Measurements from ENCODE around the gene FBLN2. TPM values are rescaled to one million over a fixed set of nuclear protein-coding genes. Genes with fewer than 3 reads are reported as not detected.

Gene FBLN2
- total and polyA plus RNA-seq, 7 experiments from 2014 or later = 0.11 to 1.5 TPM; not detected in 5

DNA sequence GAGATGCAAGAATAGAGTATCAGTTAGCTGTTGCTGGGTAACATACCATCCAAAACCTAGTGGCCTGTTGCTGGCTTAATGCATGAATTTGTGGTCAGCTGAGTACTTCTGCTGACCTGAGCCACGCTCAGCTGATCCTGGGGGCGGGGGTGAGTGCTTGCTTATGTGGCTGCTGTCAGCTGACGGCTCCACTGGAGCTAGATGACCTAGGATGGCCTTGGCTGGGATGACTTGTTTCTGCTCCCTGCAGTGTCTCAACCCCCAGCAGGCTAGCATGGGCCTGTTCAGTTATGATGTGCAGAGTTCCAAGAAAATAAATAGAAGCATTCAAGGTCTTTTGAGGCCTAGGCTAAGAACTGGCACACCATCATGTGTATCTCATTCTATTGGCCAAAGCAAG lies 63.9 kb downstream of the FBLN2 start:
- CTCF ChIA-PET = no interaction called here
- H3K4me1 Mint-ChIP-seq = peaks cover 0 to 7% (median 0%) of the 10 kb centered on the region in 7 donors
- POLR2A ChIA-PET = no interaction called here

DNA sequence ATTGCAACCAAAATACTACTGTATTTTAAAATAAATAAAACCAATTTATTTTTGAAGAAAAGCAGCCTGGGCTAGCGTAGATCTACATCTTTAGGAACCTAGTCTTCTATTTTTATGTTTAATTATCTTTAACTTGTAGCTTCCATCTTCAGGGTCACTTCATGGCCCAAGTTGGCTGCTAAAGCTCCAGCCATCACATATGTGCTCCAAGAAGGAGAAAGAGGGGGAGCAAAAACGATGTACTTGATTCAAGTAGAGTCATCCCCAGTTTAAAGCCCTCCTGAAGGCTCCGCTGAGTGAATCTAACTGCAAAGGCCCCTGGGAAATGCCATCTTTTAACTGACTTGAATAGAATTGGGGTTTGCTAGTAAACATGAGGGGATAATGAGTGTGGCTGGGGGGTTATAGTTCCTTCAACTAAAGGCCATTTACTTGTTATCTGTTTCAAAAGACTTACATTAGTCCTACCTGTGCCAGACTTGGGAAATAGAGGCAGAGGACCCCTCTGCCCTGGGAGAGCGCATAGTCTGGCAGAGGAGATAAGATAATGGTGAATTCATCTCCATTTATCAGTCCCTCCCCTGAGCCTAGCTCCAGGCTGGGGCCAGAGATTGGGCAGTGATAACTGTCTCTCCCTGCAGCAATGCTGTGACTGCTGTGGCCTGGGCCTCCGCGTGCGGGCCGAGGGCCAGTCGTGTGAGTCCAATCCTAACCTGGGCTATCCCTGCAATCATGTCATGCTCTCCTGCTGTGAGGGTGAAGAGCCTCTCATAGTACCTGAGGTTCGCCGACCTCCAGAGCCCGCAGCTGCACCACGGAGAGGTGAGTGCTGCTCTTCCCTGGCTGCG lies 64.6 kb downstream of the FBLN2 start:
- H3K9me3 Mint-ChIP-seq = peaks cover 0 to 9% (median 5%) of the 10 kb centered on the region in 11 donors
- H3K27ac Mint-ChIP-seq = no peak overlapping the region
- H3K4me3 ChIP-seq (ENCODE audit: low read length) = no peak overlapping the region
- H3K27me3 ChIP-seq (ENCODE audit: control insufficient read depth in 2 of 2, insufficient read depth in 2 of 2, low read length in 2 of 2) = no peaks in the 10 kb centered on the region
- peaks cover 0 to 5% (median 0%) of the 10 kb centered on the region in 5 donors for H3K36me3 Mint-ChIP-seq
- intact Hi-C loops (cut with micrococcal nuclease) = no loop called here
- H3K4me1 Mint-ChIP-seq = peaks cover 0 to 7% (median 0%) of the 10 kb centered on the region in 7 donors
- H3K27me3 Mint-ChIP-seq = peaks cover 0 to 11% (median 0%) of the 10 kb centered on the region in 5 donors
- ATAC-seq (no peak), DNase-seq (no peak)
- POLR2A ChIA-PET = no interaction called here
- H3K27ac ChIP-seq (ENCODE audit: low read depth, low read length) = no peak overlapping the region
- H3K9me3 ChIP-seq (ENCODE audit: control insufficient read depth in 2 of 3, low read length in 3 of 3) = no peaks in the 10 kb centered on the region
- no peak overlapping the region for H3K4me3 Mint-ChIP-seq
- no peaks in the 10 kb centered on the region for H3K36me3 ChIP-seq (ENCODE audit: control insufficient read depth in 2 of 3, insufficient read depth in 3 of 3, low read length in 3 of 3)
- CTCF ChIA-PET = no interaction called here
- H3K4me1 ChIP-seq (ENCODE audit: control insufficient read depth in 2 of 2, insufficient read depth in 2 of 2, low read length in 2 of 2) = no peaks in the 10 kb centered on the region

More for the DNA sequence above, 63.9 kb downstream of the FBLN2 start:
- H3K36me3 Mint-ChIP-seq = peaks cover 0 to 5% (median 0%) of the 10 kb centered on the region in 5 donors
- no peak overlapping the region for H3K27ac Mint-ChIP-seq
- Histone ChIP-seq H3K27me3 (ENCODE audit: control insufficient read depth in 2 of 2, insufficient read depth in 2 of 2, low read length in 2 of 2) (no peaks in the 10 kb centered on the region), H3K27ac (ENCODE audit: low read depth, low read length) (no peak overlapping the region), H3K4me1 (ENCODE audit: control insufficient read depth in 2 of 2, insufficient read depth in 2 of 2, low read length in 2 of 2) (no peaks in the 10 kb centered on the region), H3K4me3 (ENCODE audit: low read length) (no peak overlapping the region), H3K9me3 (ENCODE audit: control insufficient read depth in 2 of 3, low read length in 3 of 3) (no peaks in the 10 kb centered on the region), H3K36me3 (ENCODE audit: control insufficient read depth in 2 of 3, insufficient read depth in 3 of 3, low read length in 3 of 3) (no peaks in the 10 kb centered on the region)
- H3K4me3 Mint-ChIP-seq = no peak overlapping the region
- ATAC-seq (no peak), DNase-seq (no peak)
- intact Hi-C loops (cut with micrococcal nuclease) = no loop called here
- peaks cover 0 to 9% (median 5%) of the 10 kb centered on the region in 11 donors for H3K9me3 Mint-ChIP-seq
- peaks cover 0 to 13% (median 0%) of the 10 kb centered on the region in 5 donors for H3K27me3 Mint-ChIP-seq

DNA sequence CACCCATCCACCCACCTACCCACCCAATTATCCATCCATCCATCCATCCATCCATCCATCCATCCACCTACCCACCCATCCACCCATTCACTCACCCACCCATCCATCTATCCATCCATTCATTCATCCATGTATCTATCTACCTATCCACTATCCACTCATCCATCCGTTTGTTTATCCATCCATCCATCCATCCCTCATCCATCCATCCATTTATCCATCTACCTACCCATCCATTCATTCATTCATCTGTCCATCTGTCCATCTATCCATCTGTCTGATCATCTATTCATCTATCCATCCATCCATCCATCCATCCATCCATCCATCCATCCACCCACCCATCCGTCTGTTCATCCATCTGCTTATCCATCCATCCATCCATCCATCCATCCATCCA lies 65.7 kb downstream of the FBLN2 start:
- Histone ChIP-seq H3K27me3 (ENCODE audit: control insufficient read depth in 2 of 2, insufficient read depth in 2 of 2, low read length in 2 of 2) (no peaks in the 10 kb centered on the region), H3K4me1 (ENCODE audit: control insufficient read depth in 2 of 2, insufficient read depth in 2 of 2, low read length in 2 of 2) (no peaks in the 10 kb centered on the region), H3K27ac (ENCODE audit: low read depth, low read length) (no peak overlapping the region), H3K9me3 (ENCODE audit: control insufficient read depth in 2 of 3, low read length in 3 of 3) (no peaks in the 10 kb centered on the region), H3K36me3 (ENCODE audit: control insufficient read depth in 2 of 3, insufficient read depth in 3 of 3, low read length in 3 of 3) (no peaks in the 10 kb centered on the region), H3K4me3 (ENCODE audit: low read length) (no peak overlapping the region)
- CTCF ChIA-PET = no interaction called here
- ATAC-seq (no peak), DNase-seq (no peak)
- H3K36me3 Mint-ChIP-seq = peaks cover 0 to 5% (median 0%) of the 10 kb centered on the region in 5 donors
- intact Hi-C loops (cut with micrococcal nuclease) = no loop called here
- H3K4me3 Mint-ChIP-seq = no peak overlapping the region
- H3K27me3 Mint-ChIP-seq = peaks cover 0 to 10% (median 0%) of the 10 kb centered on the region in 5 donors
- peaks cover 0 to 7% (median 0%) of the 10 kb centered on the region in 7 donors for H3K4me1 Mint-ChIP-seq
- peak overlapping the region in 2 of 9 donors; percentile 13 to 63 for H3K27ac Mint-ChIP-seq
- POLR2A ChIA-PET = no interaction called here
- H3K9me3 Mint-ChIP-seq = peaks cover 0 to 9% (median 5%) of the 10 kb centered on the region in 11 donors

DNA sequence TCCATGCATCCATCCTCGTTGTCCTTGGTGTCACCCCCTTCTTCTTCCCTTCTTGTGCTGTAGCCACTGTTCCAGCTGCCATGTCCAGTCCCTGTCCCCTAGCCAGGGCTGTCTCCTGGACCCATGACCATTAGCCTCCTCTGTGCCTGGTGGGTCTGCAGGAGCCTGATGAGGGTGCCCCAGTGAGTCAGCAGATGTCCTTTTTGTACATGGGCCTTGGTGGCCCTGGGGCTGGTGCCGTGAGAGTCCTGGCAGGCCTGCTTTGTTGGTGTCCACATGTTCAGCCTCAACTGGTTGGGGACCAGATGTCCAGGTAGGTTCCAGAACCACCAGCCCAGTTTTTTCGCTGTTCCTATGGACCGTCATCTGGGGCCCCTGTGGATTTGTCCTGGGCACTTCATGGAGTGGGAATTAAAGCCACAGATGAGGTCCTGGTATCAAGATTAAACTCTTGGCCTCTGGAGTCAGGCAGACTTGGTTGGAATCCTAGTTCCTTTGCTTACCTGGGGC lies 66.1 kb downstream of the FBLN2 start:
- no peak overlapping the region for H3K4me3 ChIP-seq (ENCODE audit: low read length)
- CTCF ChIA-PET = no interaction called here
- no peaks in the 10 kb centered on the region for H3K36me3 ChIP-seq (ENCODE audit: control insufficient read depth in 2 of 3, insufficient read depth in 3 of 3, low read length in 3 of 3)
- DNase-seq = no peak
- intact Hi-C loops (cut with micrococcal nuclease) = no loop called here
- no peaks in the 10 kb centered on the region for H3K9me3 ChIP-seq (ENCODE audit: control insufficient read depth in 2 of 3, low read length in 3 of 3)
- no peak for ATAC-seq
- Mint-ChIP-seq H3K9me3 (peaks cover 0 to 9% (median 5%) of the 10 kb centered on the region in 11 donors), H3K4me1 (peaks cover 0 to 7% (median 0%) of the 10 kb centered on the region in 7 donors), H3K36me3 (peaks cover 0 to 5% (median 0%) of the 10 kb centered on the region in 5 donors), H3K4me3 (no peak overlapping the region), H3K27ac (peak overlapping the region in 1 of 9 donors; percentile 13), H3K27me3 (peaks cover 0 to 5% (median 0%) of the 10 kb centered on the region in 5 donors)
- no peaks in the 10 kb centered on the region for H3K4me1 ChIP-seq (ENCODE audit: control insufficient read depth in 2 of 2, insufficient read depth in 2 of 2, low read length in 2 of 2)
- no peaks in the 10 kb centered on the region for H3K27me3 ChIP-seq (ENCODE audit: control insufficient read depth in 2 of 2, insufficient read depth in 2 of 2, low read length in 2 of 2)
- H3K27ac ChIP-seq (ENCODE audit: low read depth, low read length) = no peak overlapping the region
- POLR2A ChIA-PET = no interaction called here

DNA sequence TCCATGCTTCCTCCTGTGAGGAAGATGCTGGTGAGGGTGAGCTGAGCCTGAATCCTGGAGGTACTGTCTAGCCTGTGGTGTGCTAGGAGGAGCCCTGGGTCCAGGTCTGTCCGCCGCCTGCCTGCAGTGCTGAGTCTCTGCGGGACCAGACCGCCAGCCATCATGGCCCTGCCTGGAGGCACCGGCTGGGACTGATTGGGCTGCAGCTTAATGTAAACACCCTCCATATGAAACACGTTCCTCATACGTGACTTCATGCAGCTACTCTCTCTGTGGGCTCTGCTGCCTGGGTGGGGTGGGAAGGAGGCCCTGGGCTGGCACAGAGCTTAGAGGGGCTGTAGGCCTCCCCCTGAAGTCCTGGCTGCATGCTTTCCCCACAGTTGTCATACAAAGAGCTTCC lies 67.4 kb downstream of the FBLN2 start:
- peaks cover 0 to 8% (median 0%) of the 10 kb centered on the region in 7 donors for H3K4me1 Mint-ChIP-seq
- no peaks in the 10 kb centered on the region for H3K36me3 ChIP-seq (ENCODE audit: control insufficient read depth in 2 of 3, insufficient read depth in 3 of 3, low read length in 3 of 3)
- H3K27ac ChIP-seq (ENCODE audit: low read depth, low read length) = no peak overlapping the region
- CTCF ChIA-PET = no interaction called here
- intact Hi-C loops (cut with micrococcal nuclease) = no loop called here
- no peak overlapping the region for H3K27ac Mint-ChIP-seq
- no peaks in the 10 kb centered on the region for H3K9me3 ChIP-seq (ENCODE audit: control insufficient read depth in 2 of 3, low read length in 3 of 3)
- H3K27me3 ChIP-seq (ENCODE audit: control insufficient read depth in 2 of 2, insufficient read depth in 2 of 2, low read length in 2 of 2) = no peaks in the 10 kb centered on the region
- no peak for ATAC-seq
- POLR2A ChIA-PET = no interaction called here
- peaks cover 0 to 5% (median 0%) of the 10 kb centered on the region in 5 donors for H3K36me3 Mint-ChIP-seq
- no peak overlapping the region for H3K4me3 ChIP-seq (ENCODE audit: low read length)
- H3K4me3 Mint-ChIP-seq = no peak overlapping the region
- peaks cover 0 to 9% (median 5%) of the 10 kb centered on the region in 11 donors for H3K9me3 Mint-ChIP-seq
- H3K4me1 ChIP-seq (ENCODE audit: control insufficient read depth in 2 of 2, insufficient read depth in 2 of 2, low read length in 2 of 2) = no peaks in the 10 kb centered on the region
- no peak for DNase-seq
- no peaks in the 10 kb centered on the region for H3K27me3 Mint-ChIP-seq

DNA sequence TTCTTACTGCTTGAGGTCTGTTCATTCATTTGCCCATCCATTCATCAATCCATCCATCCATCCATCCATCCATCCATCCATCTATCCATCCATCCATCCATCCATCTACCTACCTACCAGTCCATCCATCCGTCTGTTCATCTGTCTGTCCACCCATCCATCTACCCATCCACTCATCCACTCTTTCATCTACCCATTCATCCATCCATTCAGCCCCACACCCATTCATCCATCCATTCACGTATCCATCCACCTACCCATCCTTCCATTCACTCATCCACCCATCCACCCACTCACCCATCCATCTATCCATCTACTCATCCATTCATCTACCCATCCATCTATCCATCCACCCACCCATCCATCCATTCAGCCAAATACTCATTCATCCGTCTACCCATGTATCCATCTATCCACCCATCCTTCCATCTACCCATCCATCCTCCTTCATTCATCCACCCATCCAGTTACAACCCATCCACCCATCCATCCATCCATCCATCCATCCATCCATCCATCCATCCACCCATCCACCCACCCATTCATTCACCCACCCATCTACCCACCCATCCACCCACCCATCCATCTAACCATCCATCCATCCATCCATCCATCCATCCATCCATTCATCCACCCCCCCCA lies 68.3 kb downstream of the FBLN2 start:
- no peaks in the 10 kb centered on the region for H3K4me1 ChIP-seq (ENCODE audit: control insufficient read depth in 2 of 2, insufficient read depth in 2 of 2, low read length in 2 of 2)
- no peaks in the 10 kb centered on the region for H3K9me3 ChIP-seq (ENCODE audit: control insufficient read depth in 2 of 3, low read length in 3 of 3)
- no peak overlapping the region for H3K4me3 Mint-ChIP-seq
- DNase-seq (no peak), ATAC-seq (no peak)
- POLR2A ChIA-PET = no interaction called here
- no peak overlapping the region for H3K27ac Mint-ChIP-seq
- H3K4me3 ChIP-seq (ENCODE audit: low read length) = no peak overlapping the region
- no peak overlapping the region for H3K27ac ChIP-seq (ENCODE audit: low read depth, low read length)
- H3K27me3 ChIP-seq (ENCODE audit: control insufficient read depth in 2 of 2, insufficient read depth in 2 of 2, low read length in 2 of 2) = no peaks in the 10 kb centered on the region
- CTCF ChIA-PET = no interaction called here
- H3K36me3 Mint-ChIP-seq = peaks cover 0 to 5% (median 0%) of the 10 kb centered on the region in 5 donors
- H3K36me3 ChIP-seq (ENCODE audit: control insufficient read depth in 2 of 3, insufficient read depth in 3 of 3, low read length in 3 of 3) = no peaks in the 10 kb centered on the region
- H3K4me1 Mint-ChIP-seq = peaks cover 0 to 14% (median 4%) of the 10 kb centered on the region in 7 donors
- no peaks in the 10 kb centered on the region for H3K27me3 Mint-ChIP-seq
- intact Hi-C loops (cut with micrococcal nuclease) = no loop called here
- peaks cover 0 to 9% (median 5%) of the 10 kb centered on the region in 11 donors for H3K9me3 Mint-ChIP-seq
